ENCODE results near the gene EPO. TPM values are rescaled to one million over a fixed set of nuclear protein-coding genes. Genes with fewer than 3 reads are reported as not detected.

EPO gene
- polyA plus RNA-seq, 3 donors from 2014 or later = not detected

DNA sequence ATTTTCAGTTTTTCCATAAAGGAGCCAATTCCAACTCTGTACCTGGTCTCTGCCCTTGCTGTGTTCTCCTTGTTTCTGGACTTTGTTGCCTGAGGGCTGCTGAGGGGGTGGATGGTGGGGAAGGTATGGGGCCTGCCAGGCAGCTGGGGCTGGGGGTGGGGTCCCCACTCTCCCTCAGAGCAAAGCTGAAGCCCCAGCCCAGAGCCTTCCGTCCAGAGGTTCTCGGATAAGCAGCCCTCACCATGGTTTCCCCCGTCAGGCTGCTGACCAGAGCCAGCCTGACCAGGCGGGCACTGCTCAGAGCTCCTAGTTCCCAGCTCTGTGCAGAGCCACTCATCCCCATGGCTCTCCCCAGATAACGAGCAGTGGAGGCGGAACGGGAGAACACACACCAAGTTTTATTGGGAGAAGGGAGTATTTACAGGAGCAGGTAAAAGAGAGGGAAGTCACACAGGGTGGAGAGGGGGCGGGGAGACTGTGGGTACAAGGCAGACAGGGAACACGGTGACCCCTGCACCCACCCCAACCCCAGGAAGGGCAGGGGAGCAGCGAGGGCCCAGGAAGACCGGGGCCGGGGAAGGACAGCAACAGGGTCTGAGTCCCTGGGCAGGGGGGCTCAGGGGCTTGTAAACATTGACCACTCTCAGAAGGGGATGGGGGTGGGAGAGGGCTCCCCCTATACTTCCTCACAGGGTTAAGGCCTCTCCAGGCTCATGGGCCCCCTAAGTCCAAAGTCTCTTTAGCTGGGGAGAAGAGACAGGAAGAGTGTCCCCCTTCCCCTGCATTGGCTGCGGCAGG lies 40.9 kb upstream of the EPO start:
- Mint-ChIP-seq H3K4me1 (peaks cover 15 to 27% of the 10 kb centered on the region in 2 donors), H3K36me3 (peaks cover 0 to 11% (median 0%) of the 10 kb centered on the region in 3 donors), H3K27me3 (ENCODE audit: low read depth in 3 of 3) (peaks cover 8 to 18% (median 12%) of the 10 kb centered on the region in 3 donors), H3K4me3 (no peak overlapping the region), H3K9me3 (no peaks in the 10 kb centered on the region), H3K27ac (peak overlapping the region in 5 of 6 donors; percentile 31 to 88 (median 81))
- no peak for DNase-seq

GRCh38 chr7:100679927-100680575 lies 40.2 kb upstream of the EPO start:
- H3K4me1 Mint-ChIP-seq = peaks cover 15 to 27% of the 10 kb centered on the region in 2 donors
- peak overlapping the region; percentile 63 to 88 (median 77) for H3K27ac Mint-ChIP-seq
- peaks cover 6 to 14% (median 7%) of the 10 kb centered on the region in 3 donors for H3K27me3 Mint-ChIP-seq (ENCODE audit: low read depth in 3 of 3)
- H3K9me3 Mint-ChIP-seq = no peaks in the 10 kb centered on the region
- H3K36me3 Mint-ChIP-seq = peaks cover 0 to 11% (median 0%) of the 10 kb centered on the region in 3 donors
- no peak for DNase-seq
- H3K4me3 Mint-ChIP-seq = peak overlapping the region in 1 of 5 donors; percentile 4

GRCh38 chr7:100680576-100681271 lies 39.5 kb upstream of the EPO start:
- peaks cover 0 to 16% (median 0%) of the 10 kb centered on the region in 3 donors for H3K36me3 Mint-ChIP-seq
- H3K4me1 Mint-ChIP-seq = peaks cover 15 to 27% of the 10 kb centered on the region in 2 donors
- H3K27me3 Mint-ChIP-seq (ENCODE audit: low read depth in 3 of 3) = peaks cover 4 to 11% (median 5%) of the 10 kb centered on the region in 3 donors
- no peak for DNase-seq
- no peaks in the 10 kb centered on the region for H3K9me3 Mint-ChIP-seq
- H3K4me3 Mint-ChIP-seq = peak overlapping the region in 1 of 5 donors; percentile 30
- H3K27ac Mint-ChIP-seq = peak overlapping the region in 3 of 6 donors; percentile 76 to 88 (median 85)

DNA sequence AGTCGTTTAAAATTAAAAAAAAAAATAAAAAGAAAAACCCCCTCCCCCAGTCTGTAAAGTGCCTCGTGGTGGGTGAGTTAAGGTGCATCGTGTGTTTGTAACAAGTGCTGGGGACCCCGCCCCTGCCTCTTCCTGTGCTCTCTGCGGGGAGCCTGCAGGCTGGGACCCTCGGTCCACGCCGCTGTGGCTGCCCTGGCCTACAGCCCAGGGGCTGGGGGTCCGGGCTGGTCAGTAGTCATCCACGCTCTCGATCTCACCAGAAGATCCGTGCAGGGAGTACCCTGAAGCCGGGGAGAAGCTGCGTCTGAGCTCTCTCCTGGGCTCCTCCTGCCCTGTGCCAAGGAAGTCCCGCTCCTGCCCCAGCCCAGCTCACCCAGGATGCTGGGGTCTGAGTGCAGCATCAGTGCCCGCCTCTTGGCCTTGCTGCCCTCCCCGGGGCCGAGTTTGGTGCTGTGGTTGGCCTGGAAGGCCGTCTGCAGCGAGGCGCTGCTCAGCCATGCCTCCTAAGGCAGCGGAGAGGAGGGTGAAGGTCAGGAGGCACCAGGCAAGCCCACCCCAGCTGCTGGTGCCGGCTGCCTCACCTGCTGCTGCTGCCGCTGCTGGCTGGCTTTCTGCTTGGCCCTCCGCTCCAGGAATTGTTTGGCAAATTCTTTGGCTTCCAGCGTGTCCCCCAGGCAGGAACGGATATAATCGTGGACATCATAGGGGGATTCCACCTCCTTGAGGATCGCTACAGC lies 38.6 kb upstream of the EPO start:
- DNase-seq = no peak
- Mint-ChIP-seq H3K27me3 (ENCODE audit: low read depth in 3 of 3) (peaks cover 3 to 5% (median 4%) of the 10 kb centered on the region in 3 donors), H3K27ac (peak overlapping the region in 2 of 6 donors; percentile 40 to 55), H3K36me3 (peaks cover 0 to 16% (median 0%) of the 10 kb centered on the region in 3 donors), H3K4me3 (no peak overlapping the region), H3K4me1 (peaks cover 15 to 23% of the 10 kb centered on the region in 2 donors), H3K9me3 (no peaks in the 10 kb centered on the region)

DNA sequence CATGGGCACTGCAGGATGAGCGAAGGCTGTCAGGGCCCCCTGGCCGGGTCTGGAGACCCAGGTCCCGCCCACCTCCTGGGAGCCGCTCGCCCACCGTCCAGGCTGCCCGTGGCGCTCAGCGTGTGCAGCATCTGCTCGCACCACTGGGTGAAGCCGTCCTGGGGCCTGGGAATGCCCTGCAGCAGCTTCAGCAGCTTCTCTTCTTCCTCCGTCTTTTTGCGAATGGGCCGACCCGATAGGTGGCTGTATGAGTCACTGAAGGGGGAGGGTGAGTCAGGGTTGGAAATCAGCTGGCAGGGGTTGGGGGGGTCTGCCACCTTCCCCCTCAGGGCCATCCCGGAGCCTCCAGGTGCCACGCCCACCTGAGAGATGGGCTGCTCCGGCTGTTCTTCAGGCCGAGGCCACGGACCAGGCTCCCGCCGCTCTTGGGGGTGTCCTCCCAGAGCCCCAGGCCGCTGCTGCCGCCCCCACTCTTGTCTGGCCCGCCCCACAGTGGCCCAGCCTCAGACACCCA lies 38.0 kb upstream of the EPO start:
- H3K27ac Mint-ChIP-seq = no peak overlapping the region
- DNase-seq = no peak
- H3K4me1 Mint-ChIP-seq = peaks cover 15 to 18% of the 10 kb centered on the region in 2 donors
- peaks cover 0 to 16% (median 0%) of the 10 kb centered on the region in 3 donors for H3K36me3 Mint-ChIP-seq
- peaks cover 4 to 5% (median 4%) of the 10 kb centered on the region in 3 donors for H3K27me3 Mint-ChIP-seq (ENCODE audit: low read depth in 3 of 3)
- H3K4me3 Mint-ChIP-seq = no peak overlapping the region
- no peaks in the 10 kb centered on the region for H3K9me3 Mint-ChIP-seq

- no peak for DNase-seq
- Mint-ChIP-seq H3K4me1 (peaks cover 10 to 17% of the 10 kb centered on the region in 2 donors), H3K27ac (no peak overlapping the region), H3K36me3 (peaks cover 0 to 12% (median 0%) of the 10 kb centered on the region in 3 donors), H3K9me3 (no peaks in the 10 kb centered on the region), H3K4me3 (no peak overlapping the region), H3K27me3 (ENCODE audit: low read depth in 3 of 3) (peaks cover 1 to 4% (median 3%) of the 10 kb centered on the region in 3 donors)
Measured at GRCh38 chr7:100682991-100683658, 37.1 kb upstream of the EPO start.

DNA sequence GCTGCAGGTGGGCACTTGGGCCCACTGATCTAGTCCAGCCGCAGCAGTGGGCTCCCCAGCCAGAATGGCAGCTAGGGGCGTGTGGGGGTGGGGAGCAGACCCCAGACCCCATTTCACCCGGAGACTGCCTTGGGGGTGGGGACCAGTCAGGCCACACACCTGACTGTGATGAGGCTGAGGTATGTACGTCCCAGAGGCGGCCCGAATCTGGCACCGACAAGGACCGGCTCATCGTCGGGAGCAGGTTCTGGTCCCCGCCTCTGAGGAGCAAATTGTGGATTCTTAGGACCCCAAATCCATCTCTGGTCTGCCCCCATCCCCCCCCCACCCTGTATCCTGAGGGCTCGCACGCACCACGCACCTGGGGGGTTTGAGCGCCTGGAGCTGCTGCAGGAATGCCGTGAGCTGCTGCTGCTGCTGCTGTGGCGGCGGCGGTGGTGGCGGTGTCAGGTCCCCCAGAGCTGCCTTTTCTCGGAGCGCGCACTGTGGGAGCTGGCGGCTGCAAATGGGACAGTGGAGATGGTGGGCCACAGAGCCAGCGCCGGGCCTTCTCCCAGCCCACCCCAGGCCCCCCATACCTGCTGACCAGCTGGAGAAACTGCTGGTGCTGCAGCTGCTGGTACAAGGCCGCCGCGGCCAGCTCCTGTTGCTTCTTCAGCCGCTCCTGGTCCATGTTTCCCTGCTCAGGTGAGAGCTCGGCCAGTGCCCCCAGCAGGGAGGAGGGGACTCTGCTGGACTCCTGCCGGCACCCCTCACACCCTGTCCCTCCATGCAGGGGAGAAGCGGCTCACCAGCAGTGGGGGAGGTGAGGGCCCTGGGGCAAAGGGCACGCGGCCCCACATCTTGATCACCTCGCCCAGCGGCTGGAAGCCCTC lies 36.4 kb upstream of the EPO start:
- H3K36me3 Mint-ChIP-seq = peaks cover 0 to 9% (median 0%) of the 10 kb centered on the region in 3 donors
- H3K4me3 Mint-ChIP-seq = no peak overlapping the region
- no peak for DNase-seq
- no peaks in the 10 kb centered on the region for H3K9me3 Mint-ChIP-seq
- H3K27ac Mint-ChIP-seq = no peak overlapping the region
- H3K4me1 Mint-ChIP-seq = peaks cover 12 to 20% of the 10 kb centered on the region in 2 donors
- H3K27me3 Mint-ChIP-seq (ENCODE audit: low read depth in 3 of 3) = peaks cover 0 to 4% (median 1%) of the 10 kb centered on the region in 3 donors

GRCh38 chr7:100684534-100685042 lies 35.7 kb upstream of the EPO start:
- Mint-ChIP-seq H3K36me3 (peaks cover 0 to 9% (median 0%) of the 10 kb centered on the region in 3 donors), H3K4me1 (peaks cover 19% of the 10 kb centered on the region in 2 donors), H3K27me3 (ENCODE audit: low read depth in 3 of 3) (peaks cover 0 to 6% (median 1%) of the 10 kb centered on the region in 3 donors), H3K9me3 (no peaks in the 10 kb centered on the region), H3K4me3 (no peak overlapping the region), H3K27ac (no peak overlapping the region)
- no peak for DNase-seq

GRCh38 chr7:100685049-100685605 lies 35.1 kb upstream of the EPO start:
- Mint-ChIP-seq H3K4me3 (no peak overlapping the region), H3K4me1 (peaks cover 15 to 20% of the 10 kb centered on the region in 2 donors), H3K27ac (peak overlapping the region in 1 of 6 donors; percentile 45), H3K9me3 (no peaks in the 10 kb centered on the region), H3K27me3 (ENCODE audit: low read depth in 3 of 3) (peaks cover 0 to 6% (median 1%) of the 10 kb centered on the region in 3 donors), H3K36me3 (peaks cover 0 to 6% (median 0%) of the 10 kb centered on the region in 3 donors)
- no peak for DNase-seq

DNA sequence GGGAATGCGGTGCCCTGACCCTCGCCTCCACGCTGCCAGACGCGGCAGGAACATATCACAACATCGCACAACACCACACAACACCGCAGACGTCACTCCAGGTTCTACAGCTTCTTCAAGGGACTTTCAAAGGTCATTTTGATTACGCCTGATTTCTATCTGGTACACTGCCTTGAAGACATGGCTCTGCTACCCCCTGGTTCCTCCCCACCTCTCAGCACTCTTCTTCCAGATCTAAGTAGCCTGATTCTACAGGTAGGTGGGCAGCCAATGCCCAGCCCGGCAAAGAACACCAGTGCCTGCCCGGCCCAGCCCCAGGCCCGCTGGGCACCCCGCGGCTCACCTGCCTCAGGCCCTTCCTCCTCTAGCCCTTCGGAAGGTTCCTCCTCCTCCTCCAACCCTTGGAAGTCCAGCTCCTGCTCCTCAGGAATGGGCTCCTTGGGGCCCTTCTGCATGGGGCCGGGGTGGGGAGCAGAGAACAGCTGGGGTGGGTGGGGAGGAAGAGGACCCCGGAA lies 34.6 kb upstream of the EPO start:
- H3K36me3 Mint-ChIP-seq = peaks cover 0 to 5% (median 0%) of the 10 kb centered on the region in 3 donors
- peaks cover 0 to 4% (median 1%) of the 10 kb centered on the region in 3 donors for H3K27me3 Mint-ChIP-seq (ENCODE audit: low read depth in 3 of 3)
- DNase-seq = no peak
- H3K9me3 Mint-ChIP-seq = no peaks in the 10 kb centered on the region
- peaks cover 11 to 18% of the 10 kb centered on the region in 2 donors for H3K4me1 Mint-ChIP-seq
- H3K4me3 Mint-ChIP-seq = no peak overlapping the region
- H3K27ac Mint-ChIP-seq = peak overlapping the region in 1 of 6 donors; percentile 45

DNA sequence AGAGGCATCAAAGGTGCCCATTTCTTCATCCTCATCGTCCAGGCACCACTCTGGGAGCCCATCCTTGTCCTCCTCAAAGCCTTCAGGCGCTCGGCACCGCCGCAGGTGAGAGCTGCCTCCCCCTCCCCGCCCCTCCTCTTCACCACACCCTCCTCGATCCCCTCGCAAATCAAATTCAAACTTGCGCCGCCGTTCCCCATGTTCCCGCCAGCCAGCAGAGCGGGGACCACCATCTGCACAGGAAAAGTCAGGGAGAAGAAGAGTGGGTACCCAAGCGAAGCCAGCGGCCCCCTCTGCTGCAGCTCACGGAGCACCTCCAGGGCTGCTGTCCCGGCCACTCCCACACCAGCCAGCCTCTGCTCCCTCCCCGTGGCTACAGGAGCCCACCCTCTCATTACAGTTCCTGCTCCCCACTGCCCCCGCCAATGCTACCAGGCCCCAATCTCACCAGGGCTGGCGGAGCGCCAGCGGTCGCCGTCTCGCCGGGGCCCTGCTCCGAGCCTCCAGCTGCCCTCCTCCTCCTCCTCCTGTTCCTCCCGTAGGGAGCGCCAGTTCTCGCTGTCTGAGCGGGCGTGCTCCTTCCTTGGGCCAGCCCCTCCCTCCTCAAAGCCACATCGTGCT lies 34.0 kb upstream of the EPO start:
- Mint-ChIP-seq H3K27ac (no peak overlapping the region), H3K27me3 (ENCODE audit: low read depth in 3 of 3) (peaks cover 0 to 4% (median 1%) of the 10 kb centered on the region in 3 donors), H3K9me3 (no peaks in the 10 kb centered on the region)

More for the DNA sequence above, 34.0 kb upstream of the EPO start:
- Mint-ChIP-seq H3K36me3 (peaks cover 0 to 5% (median 0%) of the 10 kb centered on the region in 3 donors), H3K4me3 (no peak overlapping the region), H3K4me1 (peaks cover 12 to 21% of the 10 kb centered on the region in 2 donors)
- no peak for DNase-seq

All from immature natural killer cell (primary cell).